Activated CD4-positive, alpha-beta T cell treated with anti-CD3 and anti-CD28 coated beads, Interleukin-2, Interleukin-6, amounts not matched to agents 100 ng/mL and 50 ng/mL, durations not matched to agents 16 hours and 8 hours (primary cell): ENCODE results near the gene CSNK2A1.
"Not testable (repeated sequence)": the region's sequence is repeated elsewhere in the genome, so short reads cannot be mapped to it uniquely, and the experiment has no call there.

Source experiments
- DNase-seq: peaks from one replicate; pipeline ENCODE4 v3.0.0-alpha.2; 2020

Gene CSNK2A1

GRCh38 chr20:531608-532007, 12.0 kb downstream of the CSNK2A1 start:
- no peak for DNase-seq

DNA sequence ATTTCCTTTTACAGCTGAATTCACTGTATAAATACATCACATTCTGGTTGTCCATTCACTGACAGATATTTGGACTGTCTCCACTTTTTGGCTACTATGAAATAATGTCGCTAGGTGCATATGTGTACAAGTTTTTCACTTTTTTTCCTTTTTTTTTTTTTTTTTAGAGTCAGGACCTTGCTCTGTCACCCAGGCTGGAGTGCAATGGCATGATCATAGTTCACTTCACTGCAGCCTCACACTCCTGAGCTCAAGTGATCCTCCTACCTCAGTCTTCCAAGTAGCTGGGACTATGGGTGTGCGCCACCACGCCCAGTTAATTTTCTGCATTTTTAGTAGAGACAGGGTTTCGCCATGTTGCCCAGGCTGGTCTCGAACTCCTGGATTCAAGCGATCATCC, 13.3 kb downstream of the CSNK2A1 start:
- no peak for DNase-seq

DNA sequence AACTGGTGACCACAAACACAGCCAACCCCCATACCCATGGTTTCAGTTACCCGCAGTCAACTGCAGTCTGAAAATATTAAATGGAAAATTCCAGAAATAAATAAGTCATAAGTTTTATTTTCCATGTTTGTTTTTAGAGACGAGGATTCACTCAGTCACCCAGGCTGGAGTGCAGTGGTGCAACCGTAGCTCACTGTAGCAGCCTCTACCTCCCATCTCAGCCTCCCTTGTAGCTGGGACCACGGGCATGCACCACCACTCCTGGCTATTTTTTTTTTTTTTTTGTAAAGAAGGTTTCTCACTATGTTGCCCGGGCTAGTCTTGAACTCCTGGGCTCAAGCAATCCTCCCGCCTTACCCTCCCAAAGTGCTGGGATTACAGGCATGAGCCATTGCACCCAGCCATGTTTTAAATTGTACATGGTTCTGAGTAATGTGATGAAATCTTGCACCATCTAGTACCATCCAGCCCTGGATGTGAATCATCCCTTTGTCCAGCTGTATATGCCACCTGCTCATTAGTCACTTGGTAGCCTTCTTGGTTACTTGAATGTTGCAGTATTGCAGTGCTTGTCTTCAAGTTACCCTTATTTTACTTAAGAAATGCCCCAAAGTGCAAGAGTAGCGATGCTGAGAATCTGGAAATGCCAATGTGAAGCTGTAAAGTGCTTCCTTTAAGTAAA, 14.5 kb downstream of the CSNK2A1 start:
- peak; percentile 50 for DNase-seq

DNA sequence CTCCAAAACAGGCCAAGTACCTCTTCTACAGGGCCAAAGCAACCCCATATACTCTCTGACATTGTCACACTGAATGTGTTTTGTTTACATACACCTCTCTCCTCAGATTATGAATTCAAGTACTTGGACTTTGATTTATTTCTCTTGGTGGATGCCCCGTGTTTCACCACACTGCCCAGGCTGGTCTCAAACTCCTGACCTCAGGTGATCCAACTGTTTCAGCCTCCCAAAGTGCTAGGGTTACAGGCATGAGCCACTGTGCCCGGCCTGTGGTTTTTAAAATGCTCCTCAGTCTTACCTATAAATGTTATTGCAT, 16.1 kb downstream of the CSNK2A1 start:
- no peak for DNase-seq

DNA sequence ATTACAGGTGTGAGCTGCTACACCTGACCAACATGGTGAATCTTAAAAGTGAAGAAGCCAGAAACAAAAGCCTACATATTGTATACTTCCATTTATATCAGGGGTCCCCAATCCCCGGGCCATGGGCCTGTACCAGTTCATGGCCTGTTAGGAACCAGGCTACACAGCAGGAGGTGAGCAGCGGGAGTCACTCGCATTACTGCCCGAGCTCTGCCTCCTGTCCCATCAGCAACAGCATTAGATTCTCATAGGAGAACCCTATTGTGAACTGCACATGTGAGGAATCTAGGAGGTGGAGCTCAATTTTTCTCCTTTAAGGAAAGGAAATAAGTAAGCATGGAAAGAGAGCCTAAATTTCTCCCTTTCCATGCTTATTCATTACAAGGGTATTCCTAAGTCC, 21.7 kb downstream of the CSNK2A1 start:
- no peak for DNase-seq

- no peak for DNase-seq
Measured at GRCh38 chr20:519999-520398, 23.6 kb downstream of the CSNK2A1 start.

DNA sequence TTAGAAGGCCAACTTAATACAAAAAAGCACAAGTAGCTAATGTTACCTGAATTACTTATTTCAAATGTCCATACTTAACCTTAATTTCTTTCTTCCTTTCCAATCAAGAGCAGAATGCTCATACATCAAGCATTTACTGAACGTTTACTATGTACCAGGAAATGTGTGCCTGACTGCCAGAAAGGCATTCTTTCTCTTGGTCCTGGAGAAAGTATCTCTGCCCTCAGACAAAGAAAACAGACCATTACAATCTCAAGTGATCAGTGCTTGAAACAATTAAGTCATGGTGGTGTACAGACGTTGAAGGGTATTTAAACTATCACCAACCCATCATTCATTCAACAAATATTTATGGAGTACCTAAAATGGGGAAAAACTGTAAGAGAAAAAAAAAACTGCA, 26.4 kb downstream of the CSNK2A1 start:
- DNase-seq: no peak

DNA sequence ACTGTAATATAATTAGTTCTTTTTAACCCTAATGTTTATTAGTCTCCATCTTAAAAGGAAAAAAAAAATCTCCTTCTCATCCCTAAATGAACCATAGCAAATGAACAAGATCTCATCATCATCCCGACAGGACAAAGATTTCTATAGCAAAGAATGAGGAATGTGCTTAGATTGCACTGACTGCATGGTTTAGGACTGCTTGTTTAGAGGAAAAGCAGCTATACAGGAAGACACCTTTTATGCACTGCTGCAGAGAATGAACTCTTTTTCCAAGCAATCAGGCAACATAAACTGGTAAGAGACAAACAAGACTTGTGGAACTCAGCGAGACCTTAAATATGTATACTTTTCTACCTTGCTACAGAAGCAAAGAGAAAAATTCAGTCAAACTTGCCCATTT, 26.8 kb downstream of the CSNK2A1 start:
- no peak for DNase-seq

DNA sequence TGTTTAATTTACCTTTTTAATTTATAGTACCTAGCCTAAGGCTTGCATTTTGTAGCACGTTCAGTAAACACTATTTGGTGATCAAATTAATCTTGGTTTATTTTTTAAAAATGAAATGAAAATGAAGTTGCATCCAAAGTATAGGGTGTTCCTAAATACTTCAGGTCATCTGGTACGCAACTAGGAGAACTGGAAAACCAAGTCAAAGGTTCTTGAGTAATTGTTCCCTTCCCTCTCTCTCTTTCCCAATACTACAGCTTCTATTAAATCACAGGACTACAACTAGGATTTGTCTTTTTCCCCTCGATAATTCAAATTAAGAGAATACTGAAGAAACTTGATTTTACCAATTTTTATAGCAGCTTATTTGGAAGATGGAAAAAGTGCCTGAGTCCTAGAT, 27.9 kb downstream of the CSNK2A1 start:
- DNase-seq: no peak

DNA sequence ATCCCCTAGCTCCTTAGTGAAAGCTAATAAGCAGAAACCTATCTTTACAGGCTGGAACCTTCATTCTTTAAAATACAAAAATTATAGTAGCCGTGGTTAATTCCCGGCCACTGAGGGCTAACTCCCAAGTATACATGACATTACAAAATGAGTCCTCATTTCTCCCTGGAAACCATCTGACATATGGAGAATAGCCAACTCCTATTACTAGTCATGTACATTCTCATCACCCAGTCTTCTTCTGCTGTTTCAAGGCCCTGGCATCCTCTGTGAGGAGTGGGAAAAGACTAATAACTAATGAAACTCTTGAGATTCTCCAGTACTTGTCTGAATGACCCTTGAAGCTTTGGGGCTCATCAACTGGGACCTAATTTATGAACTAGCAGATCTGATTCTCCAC, 30.2 kb downstream of the CSNK2A1 start:
- no peak for DNase-seq

GRCh38 chr20:510328-511057, 33.1 kb downstream of the CSNK2A1 start:
- DNase-seq: not testable (repeated sequence)

DNA sequence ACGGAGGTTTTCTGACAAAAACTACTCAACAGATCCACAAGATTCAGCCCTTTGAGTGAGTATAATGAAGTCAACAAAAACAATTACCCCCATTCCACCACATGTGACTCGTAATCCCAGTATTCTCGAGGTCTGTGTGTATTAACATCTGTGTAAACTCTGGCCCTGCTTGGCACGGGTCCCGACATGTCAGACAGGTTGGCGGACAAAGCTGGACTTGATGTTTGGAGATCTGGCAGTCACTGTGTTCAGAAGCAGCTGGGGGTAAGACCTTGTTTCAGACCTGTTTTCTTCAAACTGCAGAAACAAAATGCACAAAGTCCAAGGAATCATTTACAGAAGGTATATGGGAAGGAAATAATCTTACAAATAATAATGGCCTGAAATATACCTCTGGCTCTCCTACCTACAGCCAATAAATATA, 35.2 kb downstream of the CSNK2A1 start:
- not testable (repeated sequence) for DNase-seq

GRCh38 chr20:507761-508332, 35.7 kb downstream of the CSNK2A1 start:
- no peak for DNase-seq

DNA sequence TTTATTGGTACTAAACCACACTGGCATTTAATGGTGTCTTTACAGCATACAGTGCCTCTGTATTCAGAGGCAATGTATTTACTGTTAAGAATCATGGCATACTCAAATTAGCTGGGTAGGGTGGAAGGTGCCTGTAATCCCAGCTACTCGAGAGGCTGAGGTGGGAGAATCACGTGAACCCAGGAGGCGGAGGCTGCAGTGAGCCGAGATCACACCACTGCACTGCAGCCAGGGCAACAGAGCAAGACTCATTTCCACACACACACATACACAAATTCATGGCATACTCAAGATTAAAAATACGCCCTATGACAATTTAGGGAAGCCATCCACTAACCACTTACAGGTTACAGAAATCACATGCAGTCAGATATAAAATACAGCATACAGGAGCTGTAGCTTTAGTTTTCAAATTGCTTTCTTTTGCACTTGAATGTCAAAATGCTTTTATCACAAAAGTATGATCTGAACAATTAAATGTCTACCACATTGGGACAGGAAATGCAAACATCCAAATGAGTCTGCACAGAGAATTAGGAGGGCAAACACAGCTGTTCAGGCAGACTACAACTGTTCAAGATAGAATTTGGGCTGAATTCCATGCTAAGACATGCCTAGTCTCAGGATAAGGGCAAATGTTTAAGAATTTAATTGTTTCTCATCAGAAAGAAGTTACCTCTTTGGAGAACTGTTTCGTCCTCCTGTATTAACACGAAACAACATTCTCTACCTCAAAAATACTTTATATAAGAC, 36.4 kb downstream of the CSNK2A1 start:
- no peak for DNase-seq

GRCh38 chr20:504632-505075, 38.9 kb downstream of the CSNK2A1 start:
- DNase-seq: no peak

GRCh38 chr20:503048-503737, 40.4 kb downstream of the CSNK2A1 start:
- DNase-seq: no peak

DNA sequence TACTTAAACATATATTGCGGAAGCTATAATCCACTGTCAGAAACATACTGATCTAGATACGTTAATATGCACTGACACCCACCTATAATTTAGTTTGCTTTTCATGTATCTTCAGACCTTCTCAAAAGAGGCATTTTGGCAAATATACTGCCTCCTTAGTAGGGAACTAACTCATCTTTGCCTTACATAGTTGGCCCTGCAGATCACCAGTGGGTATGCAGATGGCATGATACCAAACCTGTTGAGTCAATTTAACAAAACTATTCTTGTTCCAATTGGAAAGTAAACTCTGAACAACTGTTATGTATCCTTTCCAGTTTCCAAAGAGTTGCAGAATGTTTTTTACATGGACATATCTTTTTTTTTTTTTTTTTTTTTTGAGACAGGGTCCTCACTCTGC, 45.6 kb downstream of the CSNK2A1 start:
- DNase-seq: no peak

GRCh38 chr20:496126-496696, 47.4 kb downstream of the CSNK2A1 start:
- DNase-seq: no peak

GRCh38 chr20:492159-492558, 51.4 kb downstream of the CSNK2A1 start:
- no peak for DNase-seq

GRCh38 chr20:487655-488054, 55.9 kb downstream of the CSNK2A1 start:
- no peak for DNase-seq

DNA sequence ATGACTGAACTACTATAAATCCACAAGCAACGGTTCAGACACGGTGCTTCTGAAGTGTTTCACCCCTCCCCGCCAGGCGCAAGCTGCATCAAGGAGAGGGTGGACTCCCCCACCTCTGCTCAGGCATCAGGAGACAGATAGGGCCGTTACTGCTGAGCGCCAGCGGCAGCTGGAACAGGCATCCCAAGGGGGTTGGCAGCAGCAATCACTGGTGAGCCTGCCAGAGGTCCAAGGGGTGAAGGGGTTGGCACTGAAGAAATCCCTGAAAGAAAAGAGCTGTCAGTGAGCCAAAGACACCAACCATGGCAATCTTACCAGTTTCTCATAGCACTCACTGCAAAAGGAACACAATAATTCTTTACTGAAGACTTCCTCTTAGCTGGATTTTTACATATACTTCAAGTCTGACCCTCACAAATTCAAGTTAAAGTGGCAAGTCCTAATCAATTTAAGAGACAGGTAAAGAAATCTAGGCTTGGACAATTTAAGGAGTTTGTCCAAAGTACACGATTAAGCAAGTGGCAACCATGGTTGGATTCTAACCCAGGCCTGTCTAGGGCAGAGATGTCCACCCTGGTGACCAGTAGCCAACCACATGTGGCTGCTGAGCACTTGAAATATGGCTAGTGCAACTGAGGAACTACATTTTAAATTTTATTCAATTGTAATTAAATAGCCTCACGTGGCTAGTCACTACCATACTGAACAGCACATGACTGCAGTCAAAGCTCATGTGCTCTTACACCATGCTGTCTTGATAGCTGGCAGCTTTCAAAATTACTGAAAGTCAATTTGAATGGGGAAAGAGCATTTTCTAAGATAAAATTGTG, 59.6 kb downstream of the CSNK2A1 start:
- DNase-seq: no peak

- no peak for DNase-seq
Measured at GRCh38 chr20:481167-481566, 62.4 kb downstream of the CSNK2A1 start.
